ENCODE measurements around the gene AGPAT2.

AGPAT2 gene

GRCh38 chr9:136662326-136662655 is 25.0 kb downstream of the AGPAT2 start:
- TF ChIP-seq TCF4 (CRISPR knock-in tag; IDR thresholded peaks at IDR 0.05; ENCODE audit: borderline replicate concordance) (no peak), TSHZ2 (CRISPR knock-in tag; IDR thresholded peaks at IDR 0.05) (no peak), ZNF70 (CRISPR knock-in tag; IDR thresholded peaks at IDR 0.05) (no peak), ZFP3 (CRISPR knock-in tag; IDR thresholded peaks at IDR 0.05) (no peak), CREB5 (CRISPR knock-in tag; IDR thresholded peaks at IDR 0.05; ENCODE audit: low read depth) (no peak), TOX (CRISPR knock-in tag; IDR thresholded peaks at IDR 0.05; ENCODE audit: borderline replicate concordance) (no peak), ZNF565 (CRISPR knock-in tag; conservative IDR thresholded peaks at IDR 0.05; ENCODE audit: low read depth) (no peak), OSR1 (CRISPR knock-in tag; IDR thresholded peaks at IDR 0.05) (no peak), ZC3H10 (CRISPR knock-in tag; IDR thresholded peaks at IDR 0.05) (no peak), ZFP30 (CRISPR knock-in tag; IDR thresholded peaks at IDR 0.05) (no peak), RARB (CRISPR knock-in tag; IDR thresholded peaks at IDR 0.05) (no peak), CSDC2 (CRISPR knock-in tag; IDR thresholded peaks at IDR 0.05) (no peak), POU6F1 (CRISPR knock-in tag; IDR thresholded peaks at IDR 0.05; ENCODE audit: borderline replicate concordance, low read depth) (no peak), ARNTL (CRISPR knock-in tag; IDR thresholded peaks at IDR 0.05; ENCODE audit: borderline replicate concordance, low read depth) (no peak), ZNF8 (CRISPR knock-in tag; IDR thresholded peaks at IDR 0.05) (no peak), PPARA (CRISPR knock-in tag; IDR thresholded peaks at IDR 0.05; ENCODE audit: borderline replicate concordance) (no peak), GLIS3 (CRISPR knock-in tag; IDR thresholded peaks at IDR 0.05) (no peak), SNAI2 (CRISPR knock-in tag; IDR thresholded peaks at IDR 0.05) (no peak)
- ATAC-seq: no peak

- no peak for ATAC-seq
- TF ChIP-seq GLIS3 (CRISPR knock-in tag; IDR thresholded peaks at IDR 0.05) (no peak), BACH2 (CRISPR knock-in tag; IDR thresholded peaks at IDR 0.05; ENCODE audit: borderline replicate concordance) (no peak), CREB5 (CRISPR knock-in tag; IDR thresholded peaks at IDR 0.05; ENCODE audit: low read depth) (no peak), TOX (CRISPR knock-in tag; IDR thresholded peaks at IDR 0.05; ENCODE audit: borderline replicate concordance) (no peak), TCF4 (CRISPR knock-in tag; IDR thresholded peaks at IDR 0.05; ENCODE audit: borderline replicate concordance) (no peak), ARNTL (CRISPR knock-in tag; IDR thresholded peaks at IDR 0.05; ENCODE audit: borderline replicate concordance, low read depth) (no peak), POU6F1 (CRISPR knock-in tag; IDR thresholded peaks at IDR 0.05; ENCODE audit: borderline replicate concordance, low read depth) (no peak), ZFP3 (CRISPR knock-in tag; IDR thresholded peaks at IDR 0.05) (no peak), CSRNP3 (CRISPR knock-in tag; IDR thresholded peaks at IDR 0.05) (no peak), ZC3H10 (CRISPR knock-in tag; IDR thresholded peaks at IDR 0.05) (no peak), ZFP30 (CRISPR knock-in tag; IDR thresholded peaks at IDR 0.05) (no peak), TSHZ2 (CRISPR knock-in tag; IDR thresholded peaks at IDR 0.05) (no peak), OSR1 (CRISPR knock-in tag; IDR thresholded peaks at IDR 0.05) (no peak), PPARA (CRISPR knock-in tag; IDR thresholded peaks at IDR 0.05; ENCODE audit: borderline replicate concordance) (no peak), ISL1 (CRISPR knock-in tag; IDR thresholded peaks at IDR 0.05) (no peak)
These were observed 25.5 kb downstream of the AGPAT2 start for GRCh38 chr9:136661641-136662325.

Data from SK-N-SH treated with all-trans-retinoic acid at 6 μM for 48 hours (cell line).